Coronary artery (tissue), 2 donors: Measurements from ENCODE around the gene RTF1.
A peak's percentile ranks its signal among the peaks of the same experiment; 100 is the strongest.

Experiments
- DNase-seq: peaks from one replicate; pipeline ENCODE4 v3.0.0-alpha.2; 2017; ENCODE audit warnings: low spot score
- H3K27ac ChIP-seq, 2 donors: fragments of 200-600 bp; sonication (generic); one replicate each; pipeline ENCODE4 v1.5.1; 2016 to 2019
- H3K4me3 ChIP-seq: fragments of 200-600 bp; sonication (generic); 2 replicates; pipeline ENCODE4 v1.5.1; 2016; ENCODE audit warnings: mild to moderate bottlenecking, moderate library complexity
- CTCF ChIP-seq: fragments of 200-600 bp; sonication (generic); IDR thresholded peaks from one replicate; pipeline ENCODE4 v1.5.1; 2019; ENCODE audit warnings: antibody characterized with exemption

The RTF1 gene

GRCh38 chr15:41506796-41507341 is 90.0 kb downstream of the RTF1 start:
- DNase-seq, result no peak
- no peak for TF ChIP-seq CTCF
- Histone ChIP-seq H3K4me3 (no peak overlapping the region), H3K27ac (no peak overlapping the region)

GRCh38 chr15:41507820-41508290 is 91.0 kb downstream of the RTF1 start:
- no peak overlapping the region for H3K27ac ChIP-seq
- DNase-seq, result no peak
- TF ChIP-seq CTCF, result no peak
- H3K4me3 ChIP-seq, result no peak overlapping the region

- no peak for DNase-seq
- Histone ChIP-seq H3K27ac (no peak overlapping the region), H3K4me3 (no peak overlapping the region)
- TF ChIP-seq CTCF, result no peak
These were observed 93.8 kb downstream of the RTF1 start for GRCh38 chr15:41510728-41511127.

GRCh38 chr15:41511331-41511898 is 94.5 kb downstream of the RTF1 start:
- Histone ChIP-seq H3K27ac (no peak overlapping the region), H3K4me3 (peak overlapping the region; percentile 70)
- no peak for TF ChIP-seq CTCF
- no peak for DNase-seq

GRCh38 chr15:41511899-41512369 is 95.0 kb downstream of the RTF1 start:
- TF ChIP-seq CTCF, result no peak
- Histone ChIP-seq H3K4me3 (peak overlapping the region; percentile 70), H3K27ac (no peak overlapping the region)
- no peak for DNase-seq

GRCh38 chr15:41512512-41512939 is 95.6 kb downstream of the RTF1 start:
- TF ChIP-seq CTCF, result no peak
- H3K27ac ChIP-seq, result no peak overlapping the region
- peak overlapping the region; percentile 70 for H3K4me3 ChIP-seq
- no peak for DNase-seq

- H3K27ac ChIP-seq, result no peak overlapping the region
- H3K4me3 ChIP-seq, result peak overlapping the region; percentile 70
- TF ChIP-seq CTCF, result no peak
- DNase-seq, result no peak
These were observed 96.1 kb downstream of the RTF1 start for GRCh38 chr15:41512940-41513505.
